ENCODE data around the gene SEMA3D.
A peak's percentile ranks its signal among the peaks of the same experiment; 100 is the strongest.
"Not testable (repeated sequence)": the region's sequence is repeated elsewhere in the genome, so short reads cannot be mapped to it uniquely, and the experiment has no call there.

Gene SEMA3D

DNA sequence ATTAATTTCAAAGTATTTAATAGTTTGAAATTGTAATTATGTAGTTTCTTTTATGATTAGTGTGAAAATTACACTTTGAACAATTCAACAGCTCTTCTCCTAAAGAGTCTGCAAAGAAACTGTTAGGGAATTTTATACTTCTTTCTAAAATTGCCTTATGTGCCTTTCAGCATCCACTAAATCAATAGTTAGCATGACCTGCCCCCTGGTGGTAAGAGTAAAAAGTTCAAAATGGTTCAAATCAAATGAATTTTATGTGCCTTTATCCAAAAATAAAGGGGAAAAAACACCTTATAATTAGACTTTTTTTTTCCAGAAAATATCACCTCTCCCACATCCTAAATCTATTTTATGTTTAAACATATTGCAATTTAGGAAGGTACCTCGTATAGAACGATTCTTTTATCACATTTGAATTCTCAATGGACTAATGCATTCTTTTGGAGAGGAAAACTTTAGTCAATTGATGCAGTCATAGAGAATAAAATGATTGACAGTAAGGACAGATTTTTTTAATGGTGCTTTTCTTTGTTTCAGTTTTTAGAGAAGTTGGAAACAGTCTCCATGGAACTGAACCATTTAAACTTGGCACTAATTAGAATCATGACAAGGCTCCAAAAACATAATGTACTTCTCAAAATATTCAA lies 163.7 kb downstream of the SEMA3D start:
- peak; percentile 46 for DNase-seq

DNA sequence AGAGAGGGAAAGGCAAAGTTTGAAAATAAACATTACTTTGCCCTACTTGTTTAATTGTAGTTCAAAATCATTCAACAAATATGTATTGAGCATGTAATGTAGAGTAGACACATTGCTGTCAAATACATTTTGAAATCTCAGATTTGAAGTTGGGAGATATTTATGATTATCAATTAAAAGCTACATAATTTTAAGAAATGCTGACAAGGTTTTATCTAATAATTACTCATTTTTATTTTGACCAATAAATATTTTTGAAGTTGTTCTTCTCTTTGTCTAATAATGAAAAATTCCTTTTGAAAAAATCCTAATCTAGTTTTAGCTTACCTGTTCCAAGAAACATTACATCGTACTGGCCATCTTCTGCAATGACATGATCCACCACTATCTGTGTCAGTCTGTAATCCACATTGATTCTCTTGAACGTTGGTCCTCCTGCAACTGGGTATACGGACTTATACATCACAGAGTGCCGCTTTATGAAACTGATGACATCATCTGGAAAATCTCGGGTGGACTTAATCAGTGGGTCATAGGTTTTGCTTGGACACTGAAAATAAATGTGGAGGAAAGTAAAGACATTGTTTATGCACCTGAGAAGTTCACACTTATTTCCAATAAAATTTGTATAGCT lies 164.7 kb downstream of the SEMA3D start:
- no peak for DNase-seq

DNA sequence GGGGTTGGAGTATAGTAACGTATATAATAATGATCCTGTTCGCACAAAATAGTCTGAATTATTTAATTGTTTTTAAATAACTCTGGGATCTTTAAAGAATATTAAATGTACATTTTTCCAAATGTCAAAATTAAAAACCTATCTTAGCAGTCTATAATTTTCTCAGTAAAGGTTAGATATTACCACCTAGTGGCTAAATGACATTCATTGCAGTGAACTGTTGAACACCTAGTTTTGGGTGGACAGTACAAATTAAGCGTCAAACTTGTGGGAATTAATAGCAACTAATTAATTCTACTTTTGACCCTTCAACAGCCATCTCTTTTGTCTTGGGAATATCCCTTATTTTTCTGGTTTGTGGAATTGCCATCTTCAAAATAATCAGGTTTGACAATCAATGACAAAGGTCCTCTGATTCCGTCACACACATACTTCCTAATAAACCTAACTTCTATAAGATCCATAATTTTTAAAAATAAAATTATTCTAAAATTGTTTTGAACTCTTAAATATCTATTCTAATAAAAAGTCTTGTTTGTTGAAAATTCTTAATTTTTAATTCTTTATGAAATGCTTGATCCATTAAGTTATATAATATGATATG lies 165.7 kb downstream of the SEMA3D start:
- peak; percentile 37 for DNase-seq

DNA sequence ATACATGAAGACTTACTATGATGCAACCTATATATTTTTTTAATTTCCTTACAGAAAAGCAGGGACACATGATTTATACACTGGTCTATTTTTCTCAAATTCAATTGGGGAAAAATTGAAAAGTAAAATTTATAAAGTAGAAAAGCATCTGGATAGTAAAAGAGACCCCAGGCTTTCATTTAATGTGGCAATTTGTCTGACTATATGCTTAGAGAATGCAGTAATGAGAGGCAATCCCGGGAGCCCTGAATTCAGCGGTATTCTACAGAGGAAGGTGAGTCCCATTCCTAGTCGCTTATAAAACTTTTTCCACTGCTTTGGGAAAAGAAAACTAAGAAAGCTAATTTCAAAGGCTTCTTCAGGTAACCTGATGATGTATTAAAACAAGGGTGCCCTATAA lies 167.1 kb downstream of the SEMA3D start:
- no peak for DNase-seq

DNA sequence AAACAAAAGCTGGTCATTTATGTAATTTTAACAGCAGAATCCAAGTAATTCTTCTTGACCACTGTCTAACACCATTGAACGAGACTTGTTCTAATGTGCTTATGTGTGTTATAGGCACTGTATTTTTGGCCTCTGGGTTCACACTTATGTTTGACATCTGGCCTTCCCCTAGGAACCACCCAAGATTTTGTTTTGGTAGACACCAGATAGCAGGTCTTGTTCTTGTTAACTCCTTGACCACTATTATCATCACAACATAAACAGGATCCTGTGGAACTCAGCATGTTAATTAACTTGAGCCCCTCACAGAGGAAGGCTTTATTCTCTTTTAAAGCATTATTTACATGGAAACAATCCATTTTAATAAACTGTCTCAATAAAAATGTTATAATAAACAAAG lies 167.7 kb downstream of the SEMA3D start:
- no peak for DNase-seq

DNA sequence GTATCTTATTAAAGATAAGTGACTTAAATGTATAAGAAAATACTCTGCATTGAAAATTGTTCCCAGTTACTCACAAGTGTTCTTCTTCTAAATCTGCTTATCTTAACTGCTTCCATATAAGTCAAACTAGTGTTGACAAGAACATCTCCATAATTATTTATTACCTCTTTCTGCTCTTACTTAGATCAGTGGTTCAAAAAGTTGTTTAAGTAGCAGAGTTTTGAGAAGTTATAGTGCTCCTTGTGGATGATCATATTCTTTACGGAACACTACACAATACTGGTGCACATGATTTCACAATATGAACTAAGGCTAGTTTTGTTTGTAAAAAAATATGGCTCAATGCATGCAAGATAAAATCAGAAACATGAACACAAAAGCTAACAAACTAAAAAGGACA lies 168.4 kb downstream of the SEMA3D start:
- DNase-seq = no peak

DNA sequence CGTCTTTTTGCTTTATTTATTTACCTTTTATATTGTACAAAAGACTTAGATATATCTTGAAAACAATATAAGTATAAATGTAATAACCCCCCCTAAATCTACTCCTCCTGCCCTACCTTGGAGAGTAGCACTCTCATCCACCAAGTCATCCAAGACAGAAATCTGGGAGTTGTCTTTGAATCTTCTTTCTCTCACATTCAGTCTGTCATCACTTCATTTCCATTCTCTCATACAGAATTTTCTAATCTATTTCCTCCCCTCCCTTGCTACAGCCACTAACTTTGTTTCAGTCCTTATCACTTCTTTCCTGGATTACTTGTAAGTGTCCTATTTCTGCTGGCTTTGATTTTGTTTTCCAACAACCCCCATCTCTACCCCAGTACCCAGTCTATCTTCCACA lies 170.6 kb downstream of the SEMA3D start:
- no peak for DNase-seq

DNA sequence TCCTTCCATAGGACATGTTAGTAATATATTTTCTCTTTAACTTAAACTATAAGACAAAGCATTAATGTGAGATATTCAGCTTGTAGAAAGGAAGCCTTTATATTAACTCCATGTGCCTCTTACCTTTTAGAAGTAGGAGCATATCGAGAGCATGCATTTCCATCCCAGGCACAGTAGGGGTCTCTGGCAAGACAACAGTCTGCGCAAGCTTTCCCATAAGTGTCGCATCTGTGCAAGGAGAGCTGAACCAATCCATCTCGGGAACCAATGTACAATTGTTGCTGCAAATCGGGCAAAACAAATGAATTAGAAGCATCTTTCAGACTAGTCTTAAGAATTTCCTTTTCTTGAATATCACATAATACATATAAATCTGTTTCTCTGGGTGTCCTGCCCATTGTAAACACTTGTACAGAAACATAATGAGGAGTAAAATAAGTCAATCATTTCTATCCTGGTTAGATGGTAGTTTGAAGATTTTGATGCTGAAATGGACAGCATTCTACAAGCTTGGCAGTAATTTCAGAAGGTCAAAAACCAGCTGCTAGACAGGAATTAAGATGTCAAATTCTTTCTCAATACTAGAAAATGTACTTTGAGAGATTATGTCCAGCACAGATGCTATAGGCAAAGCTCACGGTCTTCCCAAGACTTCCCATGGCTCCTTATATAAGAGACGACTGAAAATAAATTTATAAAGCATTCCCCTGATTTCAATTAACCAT lies 171.8 kb downstream of the SEMA3D start:
- DNase-seq = no peak

DNA sequence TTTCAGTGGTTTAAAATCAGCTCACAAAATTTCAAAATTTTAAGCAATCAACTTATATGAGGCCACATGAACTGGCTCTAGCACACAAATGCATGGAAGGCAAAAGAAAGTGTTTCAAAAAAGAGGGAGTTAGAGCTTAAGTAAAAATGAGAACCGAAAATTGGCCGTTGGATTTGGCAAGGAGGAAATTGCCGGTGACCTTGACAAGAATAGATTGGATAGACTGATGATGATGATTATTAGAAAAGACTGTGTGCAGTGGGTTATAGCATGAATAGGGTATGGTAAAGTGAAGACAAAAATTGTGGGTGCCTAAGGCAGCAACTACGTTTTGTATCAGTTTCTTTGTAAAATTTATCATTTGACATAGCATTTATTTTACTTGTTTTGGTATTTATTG lies 175.7 kb downstream of the SEMA3D start:
- no peak for DNase-seq

DNA sequence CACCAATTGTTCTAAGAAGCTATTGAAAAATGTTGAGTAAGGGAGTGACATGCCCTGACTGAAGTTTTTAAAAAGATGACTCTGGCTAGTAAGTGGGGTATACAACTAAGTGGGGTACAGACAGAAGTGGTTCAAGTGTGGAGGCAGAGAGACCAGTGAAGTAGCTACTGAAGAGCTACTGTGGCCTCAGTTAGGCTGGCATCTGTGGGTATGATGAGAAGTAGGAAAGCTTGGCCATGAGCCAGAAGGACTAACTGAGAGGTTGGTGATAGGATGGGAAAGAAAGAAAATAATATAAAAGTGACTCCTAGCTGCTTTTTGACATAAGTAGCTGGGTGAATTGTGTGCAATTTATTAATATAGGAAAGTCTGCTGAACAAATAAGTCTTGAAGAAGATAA lies 176.6 kb downstream of the SEMA3D start:
- no peak for DNase-seq

DNA sequence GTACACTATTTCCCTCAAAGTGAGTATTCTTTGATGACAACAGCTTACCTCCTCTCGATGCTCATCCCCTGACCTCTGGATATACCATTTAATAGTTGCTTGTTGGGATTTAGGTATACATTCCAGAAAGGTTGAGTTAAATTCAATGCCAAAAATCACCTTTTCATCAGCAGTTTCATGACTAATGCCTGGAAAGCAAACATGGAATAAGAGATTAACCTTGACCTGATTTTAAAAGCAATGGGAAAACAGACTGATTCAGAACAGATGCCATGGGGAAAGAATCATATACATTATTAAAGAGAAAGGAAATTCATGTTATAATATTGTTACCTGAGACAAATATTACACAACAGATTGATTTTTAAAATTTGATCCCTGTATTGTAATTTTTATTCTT lies 180.1 kb downstream of the SEMA3D start:
- no peak for DNase-seq

DNA sequence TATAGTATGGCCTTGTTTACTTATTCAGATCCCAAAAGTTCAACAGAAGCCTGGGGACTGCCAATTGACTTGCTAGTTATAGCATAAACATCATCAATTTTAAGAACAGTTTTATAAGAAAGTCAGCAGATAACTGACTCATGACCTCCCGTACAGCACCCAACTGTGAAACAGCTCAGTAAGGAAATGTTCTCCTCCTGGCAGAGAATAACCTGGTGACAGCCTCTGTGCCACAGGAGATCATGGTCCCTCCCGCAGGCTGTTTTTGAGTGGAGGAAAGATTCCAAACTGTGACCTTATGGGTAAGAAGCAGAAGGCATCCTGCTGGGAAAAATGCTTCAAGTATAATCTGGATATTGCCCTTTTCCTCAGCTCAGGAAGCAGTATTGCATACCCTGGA lies 182.5 kb downstream of the SEMA3D start:
- DNase-seq = peak; percentile 36

DNA sequence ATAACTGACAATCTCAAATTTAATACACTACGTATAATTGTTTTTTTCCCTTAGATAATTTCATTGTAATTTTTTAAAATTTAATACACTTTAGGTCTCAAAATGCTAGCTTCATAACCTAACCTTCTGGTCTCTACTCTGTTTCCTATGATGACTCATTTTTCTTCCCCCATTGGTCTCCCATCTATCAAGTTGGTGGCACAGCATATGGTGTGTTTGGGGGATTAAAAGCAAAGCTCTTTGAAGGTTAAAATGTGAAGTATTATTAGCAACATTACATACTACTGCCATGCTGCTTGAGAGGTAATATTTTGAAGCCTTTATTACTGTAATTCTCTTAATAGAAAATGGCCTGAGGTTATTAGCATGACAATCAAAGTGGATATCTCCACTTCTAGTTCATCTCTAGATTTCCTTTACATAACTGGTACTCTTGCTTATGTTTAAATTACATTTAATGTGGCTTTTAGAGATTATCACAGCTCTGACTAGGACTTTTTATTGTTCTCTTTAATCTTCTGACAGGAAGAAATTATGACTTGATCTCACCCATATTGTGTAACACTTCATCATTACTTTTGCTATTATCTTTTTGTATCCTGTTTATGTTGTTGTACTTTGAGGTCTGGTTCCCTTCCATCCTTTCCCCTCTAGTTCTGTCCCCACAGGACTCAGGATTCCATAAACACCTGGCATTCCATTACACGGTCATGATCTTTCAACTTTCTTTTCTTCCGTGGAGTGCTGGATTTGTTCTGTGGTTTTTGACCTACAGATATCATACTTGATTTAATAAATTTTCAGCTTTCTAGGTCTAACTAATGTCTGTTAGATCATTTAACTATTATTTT lies 185.1 kb downstream of the SEMA3D start:
- DNase-seq = no peak

DNA sequence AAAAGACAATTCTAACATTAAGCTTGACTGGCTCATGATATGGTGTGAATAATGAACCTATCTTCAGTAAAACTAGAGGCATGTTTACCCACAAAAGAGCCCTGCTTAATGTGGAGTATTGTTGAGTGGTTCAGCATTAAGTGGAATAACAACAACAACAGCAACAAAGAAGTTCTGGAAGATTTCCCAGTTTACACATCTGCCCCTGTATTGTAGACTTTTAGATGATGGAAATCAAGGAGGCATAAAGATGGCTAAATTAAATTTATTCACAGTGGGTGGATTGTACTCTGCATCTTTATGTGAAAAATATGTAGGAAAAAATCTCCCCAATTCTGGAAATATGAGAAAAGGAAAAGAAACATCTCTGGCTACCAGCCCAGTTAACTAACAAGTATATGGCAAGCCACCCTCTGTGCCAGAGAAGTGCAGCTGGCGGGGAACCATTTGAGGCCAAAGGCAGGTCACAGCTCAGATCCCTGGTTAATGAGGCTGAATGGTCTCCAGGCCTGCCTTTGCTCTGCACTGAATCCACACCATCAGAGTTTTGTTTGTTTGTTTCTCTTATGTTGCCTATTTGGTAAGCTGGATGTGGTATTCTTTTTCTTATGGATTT lies 186.0 kb downstream of the SEMA3D start:
- DNase-seq = no peak

DNA sequence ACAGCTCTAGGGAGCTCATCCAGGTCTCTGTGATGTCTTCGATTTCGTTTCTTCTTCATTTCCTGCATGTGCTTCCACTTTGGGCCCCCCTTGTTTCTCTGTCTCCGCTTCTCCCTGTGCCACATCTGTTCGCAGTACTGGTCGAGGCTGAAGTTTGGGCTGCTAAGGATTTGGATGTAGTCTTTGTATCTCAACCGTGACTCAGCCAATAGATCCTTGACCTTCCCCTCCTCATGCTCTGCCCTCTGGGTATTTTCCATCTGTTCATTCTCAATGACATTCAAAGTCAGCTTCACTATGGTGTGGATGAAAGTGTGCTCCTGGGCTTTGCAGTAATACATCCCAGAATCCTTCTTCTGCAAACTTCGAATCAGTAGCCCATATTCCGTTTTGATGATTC lies 187.4 kb downstream of the SEMA3D start:
- no peak for DNase-seq

DNA sequence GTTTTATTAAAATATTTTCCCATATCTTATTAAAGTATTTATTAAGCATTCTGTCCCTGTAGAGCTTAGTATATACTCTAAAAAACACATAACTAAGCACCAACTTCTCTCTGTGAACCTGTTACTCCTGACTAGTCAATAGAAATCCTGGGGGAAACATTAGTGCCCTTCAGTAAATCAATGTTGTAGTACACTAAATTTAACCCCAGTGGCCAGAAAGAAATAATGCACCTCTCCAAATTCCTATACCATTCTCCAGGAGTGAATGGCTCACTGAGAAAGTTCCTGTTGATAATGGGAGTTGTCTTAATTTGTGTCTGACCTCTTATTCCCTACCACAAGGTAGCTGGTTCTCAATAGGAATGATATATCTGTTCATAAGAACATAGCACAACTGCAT lies 188.2 kb downstream of the SEMA3D start:
- no peak for DNase-seq

DNA sequence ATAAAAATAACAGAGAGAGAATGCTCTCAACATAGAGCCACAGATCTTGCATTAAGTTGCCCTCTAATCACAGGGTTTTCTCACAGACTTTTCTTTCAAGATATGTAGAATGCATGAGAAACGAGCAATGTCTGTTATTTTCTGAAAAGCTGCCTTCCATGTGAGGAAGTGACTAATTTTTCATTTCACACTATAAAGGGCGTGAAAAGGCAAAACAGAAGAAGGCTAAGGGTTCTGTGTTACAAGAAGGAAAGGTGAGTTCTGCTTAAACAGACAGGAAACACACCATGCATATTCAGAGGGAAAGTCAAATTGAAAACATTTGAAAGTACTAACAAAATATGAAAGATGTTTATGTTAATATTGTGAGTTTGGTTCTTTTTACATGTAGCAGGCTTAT lies 189.2 kb downstream of the SEMA3D start:
- no peak for DNase-seq

DNA sequence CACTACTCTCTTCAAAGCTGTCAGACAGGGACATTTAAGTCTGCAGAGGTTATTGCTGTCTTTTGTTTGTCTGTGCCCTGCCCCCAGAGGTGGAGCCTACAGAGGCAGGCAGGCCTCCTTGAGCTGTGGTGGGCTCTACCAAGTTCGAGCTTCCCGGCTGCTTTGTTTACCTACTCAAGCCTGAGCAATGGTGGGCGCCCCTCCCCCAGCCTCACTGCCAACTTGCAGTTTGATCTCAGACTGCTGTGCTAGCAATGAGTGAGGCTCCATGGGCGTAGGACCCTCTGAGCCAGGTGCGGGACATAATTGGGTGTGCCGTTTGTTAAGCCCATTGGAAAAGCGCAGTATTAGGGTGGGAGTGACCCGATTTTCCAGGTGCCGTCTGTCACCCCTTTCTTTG lies 193.9 kb downstream of the SEMA3D start:
- not testable (repeated sequence) for DNase-seq

DNA sequence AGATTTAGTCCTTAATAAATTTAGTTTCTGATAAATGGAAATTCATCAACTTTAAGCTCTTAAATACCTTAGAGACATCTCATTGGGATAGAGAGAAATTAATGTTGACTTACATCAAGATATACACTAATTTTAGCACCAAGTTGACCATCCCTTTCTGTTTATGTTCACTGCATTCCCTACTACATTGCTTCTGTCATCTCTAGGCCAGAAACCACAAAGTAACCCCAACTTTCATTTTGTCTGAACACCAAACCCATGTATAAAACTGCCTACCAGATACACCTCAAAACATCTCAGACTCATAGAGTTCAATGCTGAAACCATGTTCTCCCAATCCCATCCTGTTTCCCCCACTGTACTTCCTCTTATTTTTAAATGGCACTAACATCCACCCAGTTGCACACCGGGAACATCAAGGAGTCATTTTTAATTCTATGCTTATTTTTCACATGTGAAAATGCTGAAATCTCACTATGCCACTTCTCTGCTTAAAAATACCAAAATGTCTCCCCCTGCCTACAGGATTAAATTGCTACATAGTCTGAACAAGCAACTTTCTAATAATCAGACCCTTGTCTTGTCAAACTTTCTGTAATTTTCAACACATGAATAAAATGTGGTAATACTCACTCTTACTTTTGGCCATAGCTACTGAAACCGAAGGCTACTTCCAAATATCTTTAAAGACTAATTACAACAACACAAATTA lies 201.6 kb downstream of the SEMA3D start:
- DNase-seq = no peak

DNA sequence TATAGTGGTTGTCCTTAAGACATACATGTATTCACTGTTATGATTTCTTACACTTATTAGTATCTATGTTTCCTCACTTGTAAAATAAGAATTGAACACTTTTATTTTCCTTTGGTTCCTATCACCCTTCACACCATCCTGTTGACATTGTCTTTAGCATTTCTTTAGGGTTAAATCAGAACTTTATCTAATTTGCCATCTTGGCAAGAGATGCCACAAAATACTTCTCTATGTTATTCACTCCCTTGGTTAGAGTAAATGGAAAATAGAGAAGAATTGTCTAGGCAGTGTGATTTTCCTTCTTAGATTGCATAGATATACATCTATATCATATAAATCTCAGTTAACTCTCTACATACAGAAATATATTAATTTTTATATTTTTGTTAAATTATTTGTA lies 204.7 kb downstream of the SEMA3D start:
- DNase-seq = no peak

DNA sequence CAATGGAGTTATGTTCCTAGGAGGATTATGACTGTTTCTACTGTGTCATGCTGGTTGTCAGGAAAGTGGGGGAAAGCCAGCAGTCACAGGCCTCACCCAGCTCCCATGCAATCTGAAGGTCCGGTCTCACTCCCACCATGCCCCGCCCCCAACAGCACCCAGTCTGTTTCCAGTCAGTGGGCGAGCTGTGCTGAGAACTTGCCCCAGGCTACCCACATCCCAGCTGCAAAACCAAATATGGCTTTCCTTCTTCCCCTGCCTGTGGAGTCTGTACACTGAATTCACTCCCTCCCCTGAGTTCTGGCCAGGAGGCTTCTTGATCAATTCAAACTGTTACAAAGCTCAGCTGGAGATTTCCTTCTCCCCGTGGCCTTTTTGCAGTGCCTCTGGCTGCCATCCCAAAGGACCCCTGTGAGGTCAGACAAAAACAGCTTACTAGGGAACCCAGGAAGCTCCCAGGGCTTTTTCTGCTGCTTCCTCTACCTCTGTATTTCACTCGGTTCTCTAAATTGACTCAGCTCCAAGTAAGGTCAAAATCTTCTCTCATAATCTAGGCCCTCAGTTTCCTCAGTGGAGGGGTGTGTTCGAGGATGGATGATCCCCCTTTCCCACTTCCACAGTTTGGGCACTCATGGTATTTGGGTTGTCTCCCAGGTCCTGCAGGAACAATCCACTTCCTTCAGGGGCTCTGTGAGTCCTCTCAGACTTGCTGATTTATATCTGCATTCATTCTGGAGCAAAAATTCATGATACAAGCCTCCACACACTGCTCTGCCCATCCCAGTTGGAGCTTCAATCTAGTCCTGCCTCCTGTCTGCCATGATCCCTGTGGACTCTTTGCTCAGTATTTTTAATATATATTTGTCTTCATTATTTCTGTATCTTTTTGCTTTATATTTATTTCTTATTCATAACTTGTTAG lies 205.5 kb downstream of the SEMA3D start:
- DNase-seq = no peak
